Tibial nerve (tissue), 3 donors: ENCODE results near the gene GRB2.
"Not testable (repeated sequence)": the region's sequence is repeated elsewhere in the genome, so short reads cannot be mapped to it uniquely, and the experiment has no call there.

Experiments used
- POLR2A ChIP-seq, 2 donors: fragments of 450-650 bp; IDR thresholded peaks; one replicate each; pipeline ENCODE4 v1.6.1; 2017; ENCODE audit warnings: antibody characterized with exemption in 2 of 2, mild to moderate bottlenecking in 2 of 2, moderate library complexity in 2 of 2
- TF ChIP-seq, protein P1 (sequence below), 5 experiments: fragments of 200-600 bp in 3 of 5; fragments of 450-650 bp in 2 of 5; sonication (generic) in 3 of 5; IDR thresholded peaks; one replicate each; pipeline ENCODE4 v1.5.1; 2016 to 2019; ENCODE audit warnings: antibody characterized with exemption in 5 of 5, mild to moderate bottlenecking in 3 of 5, moderate library complexity in 2 of 5

DNA sequence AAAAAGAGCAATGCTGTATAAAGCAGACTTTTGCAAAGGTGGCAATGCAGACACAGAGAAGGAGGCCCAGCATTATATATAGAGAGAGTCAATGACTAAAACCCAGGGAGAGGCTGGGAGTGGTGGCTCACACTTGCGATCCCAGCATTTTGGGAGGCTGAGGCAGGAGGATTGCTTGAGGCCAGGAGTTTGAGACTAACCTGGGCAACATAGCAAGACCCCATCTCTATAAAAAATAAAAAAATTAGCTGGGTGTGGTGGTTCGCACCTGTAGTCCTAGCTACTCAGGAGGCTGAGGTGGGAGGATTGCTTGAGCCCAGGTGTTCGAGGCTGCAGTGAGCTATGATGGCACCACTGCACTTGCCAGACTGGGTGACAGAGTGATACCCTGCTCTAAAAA lies 49.2 kb upstream of the GRB2 start:
- TF ChIP-seq, protein P1, sequence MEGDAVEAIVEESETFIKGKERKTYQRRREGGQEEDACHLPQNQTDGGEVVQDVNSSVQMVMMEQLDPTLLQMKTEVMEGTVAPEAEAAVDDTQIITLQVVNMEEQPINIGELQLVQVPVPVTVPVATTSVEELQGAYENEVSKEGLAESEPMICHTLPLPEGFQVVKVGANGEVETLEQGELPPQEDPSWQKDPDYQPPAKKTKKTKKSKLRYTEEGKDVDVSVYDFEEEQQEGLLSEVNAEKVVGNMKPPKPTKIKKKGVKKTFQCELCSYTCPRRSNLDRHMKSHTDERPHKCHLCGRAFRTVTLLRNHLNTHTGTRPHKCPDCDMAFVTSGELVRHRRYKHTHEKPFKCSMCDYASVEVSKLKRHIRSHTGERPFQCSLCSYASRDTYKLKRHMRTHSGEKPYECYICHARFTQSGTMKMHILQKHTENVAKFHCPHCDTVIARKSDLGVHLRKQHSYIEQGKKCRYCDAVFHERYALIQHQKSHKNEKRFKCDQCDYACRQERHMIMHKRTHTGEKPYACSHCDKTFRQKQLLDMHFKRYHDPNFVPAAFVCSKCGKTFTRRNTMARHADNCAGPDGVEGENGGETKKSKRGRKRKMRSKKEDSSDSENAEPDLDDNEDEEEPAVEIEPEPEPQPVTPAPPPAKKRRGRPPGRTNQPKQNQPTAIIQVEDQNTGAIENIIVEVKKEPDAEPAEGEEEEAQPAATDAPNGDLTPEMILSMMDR (IDR thresholded peaks at IDR 0.05) = not testable (repeated sequence)
- not testable (repeated sequence) for TF ChIP-seq POLR2A (IDR thresholded peaks at IDR 0.05)
